ENCODE results near the gene SLC4A8.
"Not testable (repeated sequence)": the region's sequence is repeated elsewhere in the genome, so short reads cannot be mapped to it uniquely, and the experiment has no call there.

Gene SLC4A8

DNA sequence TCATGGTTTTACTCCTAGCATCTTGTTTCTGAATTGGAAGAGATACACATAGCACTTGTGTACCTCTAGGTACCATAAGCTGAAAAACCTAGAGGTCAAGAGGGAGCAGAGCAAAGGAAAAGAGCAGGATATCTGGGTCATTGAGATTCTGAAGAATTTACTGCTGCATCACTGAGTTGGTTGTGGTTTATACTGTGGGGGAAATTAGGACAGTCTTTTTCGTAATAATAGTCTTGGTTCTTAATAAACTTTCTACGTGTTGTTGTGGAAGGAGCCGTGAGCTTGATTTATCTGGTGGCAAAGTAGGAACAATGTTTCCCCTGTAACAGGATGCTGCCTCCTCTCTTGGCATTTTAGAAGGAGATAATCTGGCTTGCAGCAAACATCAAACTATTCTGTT lies 80.2 kb downstream of the SLC4A8 start:
- H3K4me3 ChIP-seq (ENCODE audit: low read length): no peak overlapping the region
- TF ChIP-seq, protein P1, sequence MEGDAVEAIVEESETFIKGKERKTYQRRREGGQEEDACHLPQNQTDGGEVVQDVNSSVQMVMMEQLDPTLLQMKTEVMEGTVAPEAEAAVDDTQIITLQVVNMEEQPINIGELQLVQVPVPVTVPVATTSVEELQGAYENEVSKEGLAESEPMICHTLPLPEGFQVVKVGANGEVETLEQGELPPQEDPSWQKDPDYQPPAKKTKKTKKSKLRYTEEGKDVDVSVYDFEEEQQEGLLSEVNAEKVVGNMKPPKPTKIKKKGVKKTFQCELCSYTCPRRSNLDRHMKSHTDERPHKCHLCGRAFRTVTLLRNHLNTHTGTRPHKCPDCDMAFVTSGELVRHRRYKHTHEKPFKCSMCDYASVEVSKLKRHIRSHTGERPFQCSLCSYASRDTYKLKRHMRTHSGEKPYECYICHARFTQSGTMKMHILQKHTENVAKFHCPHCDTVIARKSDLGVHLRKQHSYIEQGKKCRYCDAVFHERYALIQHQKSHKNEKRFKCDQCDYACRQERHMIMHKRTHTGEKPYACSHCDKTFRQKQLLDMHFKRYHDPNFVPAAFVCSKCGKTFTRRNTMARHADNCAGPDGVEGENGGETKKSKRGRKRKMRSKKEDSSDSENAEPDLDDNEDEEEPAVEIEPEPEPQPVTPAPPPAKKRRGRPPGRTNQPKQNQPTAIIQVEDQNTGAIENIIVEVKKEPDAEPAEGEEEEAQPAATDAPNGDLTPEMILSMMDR (conservative IDR thresholded peaks at IDR 0.05; ENCODE audit: low read depth, low read length): no peak
- DNase-seq (ENCODE audit: low read depth): no peak

DNA sequence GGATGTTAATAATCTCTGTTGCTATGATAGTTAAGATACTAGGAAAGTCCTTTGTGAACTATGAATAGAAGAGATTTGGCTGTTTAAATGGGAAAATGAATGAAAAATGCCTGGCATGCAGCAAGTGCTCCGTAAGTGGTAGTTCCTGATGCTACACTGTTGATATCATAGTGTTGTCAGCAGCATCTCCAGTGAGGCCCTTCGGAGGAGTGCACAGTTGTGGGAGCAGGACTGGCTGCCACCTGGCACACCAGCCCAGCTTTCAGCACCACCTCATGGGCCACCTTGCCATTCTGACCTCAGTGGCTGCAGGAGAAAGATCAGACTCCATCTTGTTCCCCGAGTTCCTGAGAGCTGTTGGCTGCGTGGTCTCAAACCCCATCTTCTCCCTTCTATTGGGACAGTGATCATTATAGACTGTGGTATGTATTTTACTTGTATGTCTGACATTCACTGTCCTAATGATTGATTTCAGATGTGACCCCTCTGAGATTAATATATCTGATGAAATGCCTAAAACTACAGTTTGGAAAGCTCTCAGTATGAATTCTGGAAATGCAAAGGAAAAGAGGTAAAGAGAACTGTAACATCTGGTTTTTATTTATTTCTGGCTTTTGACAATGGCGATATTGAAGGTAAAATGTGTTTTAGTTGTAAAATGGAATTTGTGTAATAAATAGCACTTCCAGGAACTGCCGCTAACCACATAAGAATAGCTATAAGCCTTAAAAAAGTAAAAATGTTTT lies 80.9 kb downstream of the SLC4A8 start:
- no peak for DNase-seq (ENCODE audit: low read depth)
- TF ChIP-seq, protein P1 (conservative IDR thresholded peaks at IDR 0.05; ENCODE audit: low read depth, low read length): no peak
- H3K4me3 ChIP-seq (ENCODE audit: low read length): no peak overlapping the region

DNA sequence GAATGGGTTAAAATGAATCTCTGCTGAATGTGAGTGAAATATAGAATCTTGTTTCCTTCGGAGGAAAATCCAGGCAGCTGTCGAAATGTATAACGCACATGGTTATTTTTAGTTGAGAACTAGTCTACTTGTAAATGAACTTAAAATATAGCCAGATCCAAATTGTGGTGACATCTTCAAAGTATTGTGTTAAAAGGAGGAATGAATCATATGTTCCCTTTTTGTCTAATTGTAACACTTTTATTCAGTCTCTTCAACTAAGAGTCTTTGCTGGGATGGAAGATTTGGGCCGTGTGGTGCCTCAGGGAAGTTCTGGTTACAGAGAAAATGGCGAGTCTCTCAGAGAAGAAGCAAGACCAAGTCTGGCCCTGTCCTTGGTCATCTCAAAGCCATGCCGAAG lies 82.5 kb downstream of the SLC4A8 start:
- TF ChIP-seq, protein P1 (conservative IDR thresholded peaks at IDR 0.05; ENCODE audit: low read depth, low read length): no peak
- DNase-seq (ENCODE audit: low read depth): no peak

DNA sequence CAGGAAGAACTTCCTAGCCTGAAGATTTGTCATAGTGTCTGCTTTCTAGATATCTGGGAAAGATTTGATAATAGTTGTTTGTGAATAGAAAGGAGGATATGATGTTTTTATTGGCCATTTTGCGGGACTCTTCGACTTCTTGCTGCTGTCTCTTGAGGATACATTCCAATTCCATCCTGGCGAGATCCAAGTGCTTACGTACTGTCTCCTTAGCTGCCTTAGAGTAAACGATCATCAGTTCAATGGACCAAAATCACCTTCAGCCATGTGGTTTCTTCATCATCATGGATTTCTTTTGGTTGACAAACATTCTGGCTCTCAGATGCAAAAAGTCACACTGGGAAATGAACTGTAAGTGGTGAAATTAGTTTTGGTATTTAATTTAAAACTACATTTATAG lies 83.7 kb downstream of the SLC4A8 start:
- no peak for DNase-seq (ENCODE audit: low read depth)
- H3K4me3 ChIP-seq (ENCODE audit: low read length): no peak overlapping the region
- TF ChIP-seq, protein P1 (conservative IDR thresholded peaks at IDR 0.05; ENCODE audit: low read depth, low read length): no peak

More for the DNA sequence above, 82.5 kb downstream of the SLC4A8 start:
- no peak overlapping the region for H3K4me3 ChIP-seq (ENCODE audit: low read length)

DNA sequence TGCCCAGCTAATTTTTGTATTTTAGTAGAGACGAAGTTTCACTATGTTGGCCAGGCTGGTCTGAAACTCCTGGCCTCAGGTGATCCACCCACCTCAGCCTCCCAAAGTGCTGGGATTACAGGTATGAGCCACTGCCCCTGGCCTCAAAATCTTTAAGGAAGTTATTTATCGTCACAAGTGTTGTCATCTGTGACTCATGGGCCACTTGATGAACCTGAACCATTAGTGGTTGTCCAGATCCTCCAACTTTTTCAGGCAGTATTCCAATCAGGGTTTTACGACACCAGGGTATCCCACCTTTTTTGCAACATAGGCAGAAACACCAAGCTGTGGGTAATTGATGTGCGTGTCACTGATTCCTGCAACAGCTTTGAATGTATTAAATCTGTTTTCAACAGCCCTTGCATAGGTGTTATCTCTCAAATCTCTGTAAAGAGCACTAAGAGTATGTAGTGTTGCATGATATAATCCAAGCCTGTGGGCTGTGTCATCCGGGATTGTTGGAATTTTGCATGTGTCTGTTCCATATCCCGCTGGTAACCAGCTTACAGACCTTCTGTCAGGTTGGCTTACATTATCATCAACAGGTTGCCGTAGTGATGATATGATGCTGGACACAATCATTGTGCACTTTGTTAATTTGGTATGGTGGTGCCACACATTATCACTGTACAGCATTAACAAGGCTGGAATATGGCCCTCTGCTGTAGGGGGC lies 87.1 kb downstream of the SLC4A8 start:
- no peak overlapping the region for H3K4me3 ChIP-seq (ENCODE audit: low read length)
- DNase-seq (ENCODE audit: low read depth): no peak
- TF ChIP-seq, protein P1 (conservative IDR thresholded peaks at IDR 0.05; ENCODE audit: low read depth, low read length): no peak

DNA sequence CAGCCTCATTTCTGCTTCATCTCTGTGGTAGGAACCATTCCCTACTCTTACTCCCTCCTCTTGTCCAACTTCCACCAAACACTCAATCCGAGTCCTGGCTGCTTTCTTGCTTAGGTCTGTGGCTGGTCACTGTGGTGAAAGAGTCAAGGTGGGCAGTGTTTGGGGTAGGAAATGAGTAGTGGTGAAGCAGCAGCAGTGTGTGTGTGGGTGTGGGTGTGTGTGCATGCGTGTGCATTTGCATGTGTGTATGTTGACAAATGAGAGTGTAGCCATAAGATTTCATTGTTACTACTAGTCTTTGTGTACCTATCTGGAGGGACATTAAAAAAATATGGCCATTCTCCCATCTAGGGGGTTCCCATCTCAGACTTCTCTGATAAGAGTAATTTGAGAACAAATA lies 87.8 kb downstream of the SLC4A8 start:
- no peak overlapping the region for H3K4me3 ChIP-seq (ENCODE audit: low read length)
- DNase-seq (ENCODE audit: low read depth): no peak
- TF ChIP-seq, protein P1 (conservative IDR thresholded peaks at IDR 0.05; ENCODE audit: low read depth, low read length): no peak

DNA sequence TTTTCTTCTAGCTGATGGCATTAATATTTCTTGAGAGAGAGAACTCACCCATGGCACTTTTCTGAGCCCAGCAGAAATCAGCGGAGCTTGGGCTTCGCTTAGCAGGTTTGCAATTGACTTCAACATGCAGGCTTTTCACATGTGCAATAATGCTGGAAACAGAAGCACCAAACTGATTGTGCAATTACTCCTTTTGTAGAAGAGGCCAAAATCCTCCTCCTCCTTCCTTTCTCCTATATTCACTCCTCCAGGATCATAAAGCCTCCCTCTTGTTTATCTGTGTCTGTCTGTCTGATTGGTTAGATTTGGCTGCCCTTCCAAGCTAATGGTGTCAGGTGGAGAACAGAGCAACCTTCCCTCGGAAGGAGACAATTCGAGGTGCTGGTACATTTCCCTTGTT lies 90.4 kb downstream of the SLC4A8 start:
- not testable (repeated sequence) for DNase-seq (ENCODE audit: low read depth); H3K4me3 ChIP-seq (ENCODE audit: low read length)

All from retinal pigment epithelial cell (primary cell).